Osteocyte (in vitro differentiated cells): ENCODE results near the gene CROT. TPM values are rescaled to one million over a fixed set of nuclear protein-coding genes. Genes with fewer than 3 reads are reported as not detected.

Experiments
- DNase-seq: peaks from one replicate; pipeline ENCODE4 v3.0.0; 2021; ENCODE audit warnings: mixed read lengths; ENCODE audit not compliant: unreplicated experiment; ENCODE audit errors: extremely low spot score
- H3K27ac Mint-ChIP-seq: one replicate; pipeline ENCODE4 v1.8.0; 2021; ENCODE audit warnings: mild to moderate bottlenecking, mixed read lengths; ENCODE audit not compliant: unreplicated experiment
- H3K27me3 Mint-ChIP-seq: one replicate; pipeline ENCODE4 v1.8.0; 2021; ENCODE audit warnings: mixed read lengths; ENCODE audit not compliant: unreplicated experiment
- H3K36me3 Mint-ChIP-seq: one replicate; pipeline ENCODE4 v1.8.0; 2021; ENCODE audit warnings: mixed read lengths; ENCODE audit not compliant: unreplicated experiment
- H3K4me1 Mint-ChIP-seq: one replicate; pipeline ENCODE4 v1.8.0; 2021; ENCODE audit warnings: mixed read lengths; ENCODE audit not compliant: unreplicated experiment
- H3K4me3 Mint-ChIP-seq: one replicate; pipeline ENCODE4 v1.8.0; 2021; ENCODE audit warnings: mild to moderate bottlenecking, moderate library complexity, mixed read lengths; ENCODE audit not compliant: unreplicated experiment
- H3K9me3 Mint-ChIP-seq: one replicate; pipeline ENCODE4 v1.8.0; 2021; ENCODE audit warnings: mixed read lengths; ENCODE audit not compliant: unreplicated experiment
- CTCF ChIP-seq: fragments of 200-600 bp; sonication (generic); IDR thresholded peaks from 2 replicates; pipeline ENCODE4 v1.5.0; 2021; ENCODE audit warnings: antibody characterized with exemption, mild to moderate bottlenecking, moderate library complexity
- long read RNA-seq: library from polyadenylated mRNA; unstranded; transcript quantifications from one replicate; pipeline ENCODE4 v2.0.0, GENCODE V29; 2021
- total RNA-seq: library from RNA; stranded (reverse); gene quantifications from 2 replicates; pipeline ENCODE4 v1.2.1, GENCODE V29; 2021

CROT gene
- total RNA-seq: 11.0 and 12.7 TPM in 2 replicates
- long read RNA-seq, transcript CROT-201 (18 exons, 3,175 nt): major isoform, 64 of 85 reads
- long read RNA-seq, partial matches to known transcripts: 1 of 85 reads
- long read RNA-seq, other reads (novel, unspliced or antisense): 17 of 85 reads

GRCh38 chr7:87345166-87345927 is at the start of gene CROT:
Gene CROT (plus strand): TSS chr7:87345664. CDS start chr7:87349069, 3,405 bp downstream.
- Mint-ChIP-seq H3K9me3 (peaks cover 1% of the 10 kb centered on the region), H3K4me3 (peak within 1 kb of the TSS; percentile 96), H3K27me3 (no peaks in the 10 kb centered on the region), H3K27ac (peak within 1 kb of the TSS; percentile 91), H3K36me3 (peaks cover 17% of the 10 kb centered on the region), H3K4me1 (peaks cover 27% of the 10 kb centered on the region)
- TF ChIP-seq CTCF: no peak
- DNase-seq: peak; percentile 96

- no peaks in the 10 kb centered on the region for H3K4me1 Mint-ChIP-seq
- no peaks in the 10 kb centered on the region for H3K36me3 Mint-ChIP-seq
- H3K27ac Mint-ChIP-seq: no peak overlapping the region
- DNase-seq: no peak
- H3K9me3 Mint-ChIP-seq: peaks cover 14% of the 10 kb centered on the region
- TF ChIP-seq CTCF: no peak
- peaks cover 9% of the 10 kb centered on the region for H3K27me3 Mint-ChIP-seq
- H3K4me3 Mint-ChIP-seq: no peak overlapping the region
Measured at GRCh38 chr7:87300756-87301155, 44.7 kb upstream of the CROT start.

GRCh38 chr7:87310790-87311419 is 34.6 kb upstream of the CROT start:
- Mint-ChIP-seq H3K27ac (no peak overlapping the region), H3K4me3 (no peak overlapping the region), H3K9me3 (no peaks in the 10 kb centered on the region), H3K36me3 (no peaks in the 10 kb centered on the region), H3K27me3 (peaks cover 38% of the 10 kb centered on the region), H3K4me1 (no peaks in the 10 kb centered on the region)
- no peak for TF ChIP-seq CTCF
- no peak for DNase-seq

- H3K27me3 Mint-ChIP-seq: peaks cover 26% of the 10 kb centered on the region
- no peaks in the 10 kb centered on the region for H3K9me3 Mint-ChIP-seq
- H3K36me3 Mint-ChIP-seq: no peaks in the 10 kb centered on the region
- TF ChIP-seq CTCF: peak; percentile 99
- H3K4me3 Mint-ChIP-seq: no peak overlapping the region
- H3K27ac Mint-ChIP-seq: no peak overlapping the region
- peaks cover 7% of the 10 kb centered on the region for H3K4me1 Mint-ChIP-seq
- DNase-seq: no peak
Measured at GRCh38 chr7:87312215-87312865, 33.1 kb upstream of the CROT start.
